Right forelimb (tissue), 1 donor: Measurements from ENCODE around the gene CLIP2.
"Not testable (repeated sequence)": the region's sequence is repeated elsewhere in the genome, so short reads cannot be mapped to it uniquely, and the experiment has no call there.

Experiments
- DNase-seq: peaks from one replicate; pipeline ENCODE4 v3.0.0-alpha.2; 2018

Gene CLIP2

GRCh38 chr7:74338366-74339108 is 49.3 kb downstream of the CLIP2 start:
- DNase-seq = no peak

DNA sequence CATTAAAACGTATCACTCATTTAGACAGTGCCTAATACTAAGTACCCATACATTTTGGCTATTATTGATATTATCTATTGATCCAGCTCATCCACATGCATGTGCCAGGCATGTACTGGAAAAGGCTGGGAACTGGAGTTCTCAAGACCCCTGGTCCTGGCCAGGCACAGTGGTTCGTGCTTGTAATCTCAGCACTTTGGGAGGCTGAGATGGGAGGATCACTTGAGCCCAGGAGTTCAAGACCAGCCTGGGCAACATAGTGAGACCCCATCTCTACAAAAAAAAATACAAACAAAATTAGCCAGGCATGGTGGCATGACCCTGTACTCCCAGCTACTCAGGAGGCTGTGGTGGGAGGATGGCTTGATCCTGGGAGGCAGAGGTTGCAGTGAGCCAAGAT is 50.4 kb downstream of the CLIP2 start:
- not testable (repeated sequence) for DNase-seq

- DNase-seq = no peak
Measured at GRCh38 chr7:74343281-74344131, 54.3 kb downstream of the CLIP2 start.

DNA sequence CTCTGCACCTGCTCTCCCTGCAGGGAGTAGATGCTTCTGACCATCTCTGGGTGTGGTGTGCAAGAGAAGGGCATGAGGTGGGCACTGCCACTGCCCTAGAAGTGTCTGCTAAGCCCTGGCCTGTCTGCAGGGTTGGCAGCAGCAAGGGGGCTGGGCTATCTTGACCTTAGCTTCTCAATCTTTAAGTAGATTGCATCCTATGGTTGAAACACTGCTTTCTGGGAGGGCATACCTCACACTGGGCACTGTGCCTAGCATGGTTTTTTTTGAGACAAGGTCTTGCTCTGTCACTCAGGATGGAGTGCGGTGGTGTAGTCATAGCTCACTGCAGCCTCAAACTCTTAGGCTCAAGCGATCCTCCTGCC is 54.9 kb downstream of the CLIP2 start:
- DNase-seq = no peak

- no peak for DNase-seq
Measured at GRCh38 chr7:74344786-74345185, 55.6 kb downstream of the CLIP2 start.

DNA sequence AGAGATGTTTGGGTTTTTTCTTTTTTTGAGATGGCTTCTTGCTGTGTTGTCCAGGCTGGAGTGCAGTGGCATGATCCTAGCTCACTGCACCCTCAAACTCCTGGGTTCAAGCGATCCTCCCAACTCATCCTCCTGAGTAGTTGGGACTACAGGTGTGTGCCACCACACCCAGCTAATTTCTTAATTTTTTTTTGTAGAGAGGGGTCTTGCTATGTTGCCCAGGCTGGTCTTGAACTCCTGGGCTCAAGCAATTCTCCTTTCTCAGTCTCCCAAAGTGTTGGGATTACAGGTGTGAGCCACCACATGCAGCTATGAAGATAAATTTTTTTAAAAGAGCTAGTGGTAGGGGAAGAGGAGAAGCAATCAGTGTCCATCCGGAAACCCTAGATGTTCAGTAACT is 56.8 kb downstream of the CLIP2 start:
- no peak for DNase-seq

DNA sequence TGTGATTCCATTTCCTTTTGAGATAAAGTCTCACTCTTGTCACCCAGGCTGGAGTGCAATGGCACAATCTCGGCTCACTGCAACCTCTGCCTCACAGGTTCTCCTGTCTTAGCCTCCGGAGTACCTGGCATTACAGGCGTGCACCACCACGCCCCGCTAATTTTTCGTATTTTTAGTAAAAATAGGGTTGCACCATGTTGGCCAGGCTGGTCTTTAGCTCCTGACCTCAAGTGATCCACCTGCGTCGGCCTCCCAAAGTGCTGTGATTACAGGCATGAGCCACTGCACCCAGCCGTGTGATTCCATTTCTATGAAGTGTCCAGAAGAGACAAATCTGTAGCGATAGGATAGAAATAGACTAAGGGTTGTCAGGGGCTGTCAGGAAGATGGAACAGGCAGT is 60.4 kb downstream of the CLIP2 start:
- no peak for DNase-seq

- DNase-seq = no peak
Measured at GRCh38 chr7:74350751-74351150, 61.5 kb downstream of the CLIP2 start.

DNA sequence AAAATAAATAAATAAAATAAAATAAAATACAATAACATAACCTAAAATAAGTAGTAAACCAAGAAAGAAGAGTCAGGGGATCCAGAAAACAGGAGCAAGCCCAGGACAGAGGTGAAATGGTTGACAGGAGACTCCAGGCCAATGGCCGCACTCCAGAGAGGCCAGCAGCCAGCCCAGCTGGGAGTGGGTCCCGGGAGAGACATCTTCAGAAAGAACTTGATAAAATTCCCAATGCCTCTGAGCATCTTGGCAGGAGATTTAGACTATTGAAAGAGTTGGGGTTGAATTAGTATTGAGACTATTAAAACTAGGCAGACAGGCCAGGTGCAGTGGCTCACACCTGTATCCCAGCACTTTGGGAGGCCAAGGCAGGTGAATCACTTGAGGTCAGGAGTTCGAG is 62.6 kb downstream of the CLIP2 start:
- no peak for DNase-seq

DNA sequence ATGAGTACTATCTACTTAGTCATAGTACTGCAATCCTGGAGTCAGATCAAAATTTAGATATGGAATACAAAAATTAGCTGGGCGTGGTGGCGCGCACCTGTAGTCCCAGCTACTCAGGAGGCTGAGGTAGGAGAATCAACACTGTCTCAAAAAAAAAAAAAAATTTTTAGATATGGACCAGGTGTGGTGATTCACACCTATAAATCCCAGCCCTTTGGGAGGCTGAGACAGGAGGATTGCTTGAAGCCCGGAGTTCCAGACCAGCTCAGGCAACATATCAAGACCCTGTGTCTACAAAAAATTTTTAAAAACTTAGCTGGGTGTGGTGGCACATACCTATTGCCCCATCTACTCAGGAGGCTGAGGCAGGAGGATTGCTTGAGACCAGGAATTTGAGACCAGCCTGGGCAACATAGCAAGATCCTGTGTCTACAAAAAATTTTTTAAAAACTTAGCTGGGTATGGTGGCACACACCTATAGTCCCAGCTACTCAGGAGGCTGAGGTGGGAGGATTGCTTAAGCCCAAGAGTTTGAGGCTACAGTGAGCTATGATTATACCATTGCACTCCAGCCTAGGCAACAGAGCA is 63.4 kb downstream of the CLIP2 start:
- not testable (repeated sequence) for DNase-seq

DNA sequence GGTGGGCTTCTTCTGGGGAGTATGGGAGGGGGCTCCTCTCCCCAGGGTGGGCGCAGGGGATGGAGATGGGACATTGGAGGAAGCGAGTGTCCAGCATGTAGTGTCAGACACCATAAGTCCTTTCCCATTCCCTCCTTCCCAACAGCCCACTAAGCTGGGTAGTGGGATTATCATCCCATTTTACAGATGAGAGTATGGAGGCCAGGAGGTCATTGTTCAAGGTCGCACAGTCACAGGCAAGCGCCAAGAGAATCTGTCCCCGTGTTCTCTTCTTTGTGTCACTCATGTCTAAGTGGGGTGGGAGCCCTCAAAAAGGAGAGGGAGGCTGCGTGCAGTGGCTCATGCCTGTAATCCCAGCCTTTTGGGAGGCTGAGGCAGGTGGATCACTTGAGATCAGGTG is 64.8 kb downstream of the CLIP2 start:
- no peak for DNase-seq

DNA sequence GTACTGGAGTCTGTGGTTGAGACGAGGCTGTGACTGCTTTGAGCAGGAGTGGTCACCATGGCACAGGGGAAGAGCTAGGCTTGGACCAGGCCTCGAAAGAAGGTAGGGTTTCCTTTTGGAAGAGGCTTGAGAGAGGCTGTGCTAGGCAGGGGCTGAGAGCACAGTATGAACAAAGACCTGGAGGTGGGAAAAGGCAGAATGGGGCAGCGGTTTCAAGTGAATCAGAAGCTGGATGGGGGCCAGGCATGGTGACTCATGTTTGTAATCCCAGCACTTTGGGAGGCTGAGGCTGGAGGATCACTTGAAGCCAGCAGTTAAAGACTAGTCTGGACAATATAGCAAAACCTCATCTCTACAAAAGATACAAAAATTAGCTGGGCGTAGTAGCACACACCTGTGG is 65.9 kb downstream of the CLIP2 start:
- no peak for DNase-seq

GRCh38 chr7:74356589-74357315 is 67.5 kb downstream of the CLIP2 start:
- DNase-seq = no peak

DNA sequence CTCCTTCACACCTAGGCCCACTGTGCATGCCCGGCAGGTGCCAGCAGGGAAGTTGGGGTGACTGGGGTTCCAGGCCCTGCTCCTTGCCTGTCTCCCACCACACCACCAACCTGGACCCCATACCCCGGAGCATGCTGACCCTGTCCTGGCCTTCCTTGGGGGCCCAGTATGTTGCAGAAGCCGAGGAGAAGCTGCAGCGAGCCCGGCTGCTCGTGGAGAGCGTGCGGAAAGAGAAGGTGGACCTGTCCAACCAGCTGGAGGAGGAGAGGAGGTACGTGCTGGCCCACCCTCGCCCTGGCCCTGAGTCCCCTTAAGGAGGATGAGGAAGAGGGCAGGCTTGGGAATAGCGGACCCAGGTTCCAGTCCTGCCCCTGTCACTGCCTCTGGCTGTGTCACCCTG is 70.8 kb downstream of the CLIP2 start:
- DNase-seq = no peak

DNA sequence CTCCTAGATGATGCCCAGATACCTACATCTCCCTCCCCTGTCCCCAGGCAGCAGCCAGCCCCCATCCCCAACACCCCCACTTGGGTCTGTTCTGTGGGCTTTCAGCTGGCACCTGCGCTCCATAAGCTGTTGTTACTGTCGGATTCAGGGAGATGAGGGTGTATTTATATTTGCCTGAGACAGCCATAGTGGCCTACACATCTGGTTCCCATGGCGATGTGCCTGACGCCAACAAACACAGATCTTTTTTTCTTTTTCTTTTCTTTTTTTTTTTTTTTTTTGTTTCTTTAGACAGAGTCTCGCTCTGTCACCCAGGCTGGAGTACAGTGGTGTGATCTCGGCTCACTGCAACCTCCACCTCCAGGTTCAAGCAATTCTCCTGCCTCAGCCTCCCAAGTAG is 73.1 kb downstream of the CLIP2 start:
- DNase-seq = no peak

DNA sequence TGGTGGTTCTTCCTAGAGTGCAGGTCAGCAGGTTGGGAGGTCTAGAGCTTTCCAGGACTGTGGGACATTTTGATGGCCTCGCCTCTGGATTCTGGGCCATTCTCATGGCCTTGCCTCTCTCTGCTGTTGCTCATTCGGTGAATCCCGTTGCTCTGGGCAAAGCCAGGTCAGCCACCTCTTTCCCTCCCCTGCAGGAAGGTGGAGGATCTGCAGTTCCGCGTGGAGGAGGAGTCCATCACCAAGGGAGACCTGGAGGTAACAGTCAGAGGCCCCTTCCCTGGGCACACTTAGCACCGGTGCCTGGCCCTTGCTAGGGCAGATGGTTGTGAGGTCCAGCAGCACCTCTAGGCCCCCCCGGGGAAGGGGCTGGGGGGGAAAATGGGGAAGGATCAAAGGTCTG is 74.9 kb downstream of the CLIP2 start:
- no peak for DNase-seq

DNA sequence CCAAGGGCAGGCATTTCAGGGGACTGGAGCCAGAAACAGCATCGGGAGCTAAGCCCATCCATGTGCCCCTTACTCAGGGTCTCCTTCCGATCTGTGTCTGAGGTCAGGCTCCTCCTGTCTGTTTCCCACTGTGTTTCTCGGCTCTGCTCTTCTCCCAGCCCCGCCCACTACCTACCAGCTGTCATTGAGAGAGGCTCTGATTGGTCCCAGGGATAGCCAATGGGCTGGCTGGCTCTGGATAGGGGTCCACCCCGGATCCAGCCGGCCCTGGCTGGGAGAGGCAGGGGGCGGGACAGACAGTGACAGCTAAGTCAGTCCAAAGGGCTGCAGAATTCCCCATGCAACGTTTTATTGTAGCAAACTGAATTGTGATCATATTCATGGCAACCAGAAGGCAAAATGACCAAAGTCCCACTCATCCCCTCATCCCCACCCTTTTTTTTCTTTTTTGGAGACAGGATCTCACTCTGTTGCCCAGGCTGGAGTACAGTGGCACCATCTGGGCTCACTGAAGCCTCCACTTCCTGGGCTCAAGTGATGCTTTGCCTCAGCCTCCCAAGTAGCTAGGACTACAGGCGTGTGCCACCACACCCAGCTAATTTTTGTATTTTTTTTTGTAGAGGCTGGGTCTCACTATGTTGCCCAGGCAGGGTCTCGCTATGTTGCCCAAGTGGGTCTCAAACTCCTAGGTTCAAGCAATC is 76.3 kb downstream of the CLIP2 start:
- peak; percentile 70 for DNase-seq

- no peak for DNase-seq
Measured at GRCh38 chr7:74371381-74372341, 82.5 kb downstream of the CLIP2 start.

GRCh38 chr7:74372511-74373111 is 83.4 kb downstream of the CLIP2 start:
- DNase-seq = peak; percentile 56

DNA sequence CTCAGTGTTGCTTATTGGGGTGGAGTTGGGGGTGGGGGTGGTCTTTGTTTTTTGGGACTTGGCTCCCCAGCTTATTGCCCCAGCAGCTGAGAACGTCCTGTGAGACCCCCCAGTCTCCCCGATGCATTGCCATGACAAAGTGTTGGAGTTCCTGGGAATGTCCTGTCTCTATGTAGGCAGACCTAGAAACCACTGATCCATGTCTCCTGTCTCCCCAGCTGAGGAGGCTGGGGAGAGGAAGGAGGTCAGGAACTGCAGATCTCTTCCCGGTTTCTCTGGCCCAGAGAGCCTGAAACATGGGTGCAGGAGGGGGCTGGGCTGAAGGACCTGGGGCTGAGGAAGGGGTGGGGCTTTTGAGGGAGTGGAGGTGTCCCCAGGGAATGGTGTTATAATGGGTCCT is 84.3 kb downstream of the CLIP2 start:
- DNase-seq = no peak

DNA sequence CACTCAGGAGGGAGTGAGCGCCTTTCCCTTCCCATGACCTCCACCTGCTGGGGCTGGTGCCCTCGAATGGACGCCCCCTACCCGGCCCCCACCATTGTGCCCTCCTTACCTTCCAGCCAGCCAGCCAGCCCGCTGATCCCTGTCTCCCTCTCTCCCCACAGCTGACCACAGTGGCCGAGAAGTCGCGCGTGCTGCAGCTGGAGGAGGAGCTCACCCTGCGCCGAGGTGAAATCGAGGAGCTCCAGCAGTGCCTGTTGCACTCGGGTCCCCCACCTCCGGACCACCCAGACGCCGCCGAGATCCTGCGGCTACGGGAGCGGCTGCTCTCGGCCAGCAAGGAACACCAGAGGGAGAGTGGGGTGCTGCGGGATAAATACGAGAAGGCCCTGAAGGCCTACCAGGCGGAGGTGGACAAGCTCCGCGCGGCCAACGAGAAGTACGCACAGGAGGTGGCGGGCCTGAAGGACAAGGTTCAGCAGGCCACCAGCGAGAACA is 86.6 kb downstream of the CLIP2 start:
- DNase-seq = no peak
